Cardiac ventricle fibroblast (primary cell): ENCODE results near the gene PRR20G. TPM values are rescaled to one million over a fixed set of nuclear protein-coding genes. Genes with fewer than 3 reads are reported as not detected.

Experiments
- total RNA-seq: library from RNA; depleted of rRNA; stranded (reverse); fragments of >200 nt; gene quantifications from 2 replicates; pipeline ENCODE4 v1.2.3, GENCODE V29; 2015

The PRR20G gene
- total RNA-seq, result not detected in 2 replicates

GRCh38 chr3:127287840-127288239 lies at the start of gene PRR20G:
Gene PRR20G (minus strand): TSS chr3:127288046. CDS start chr3:127287365, 681 bp downstream.

Other genes with a start within 250 kb of the PRR20G start
- not detected in 2 replicates for gene PRR23E, start 94.9 kb downstream of the PRR20G start, total RNA-seq